GM23338 (cell line): Measurements from ENCODE around the gene MYO1G. TPM values are rescaled to one million over a fixed set of nuclear protein-coding genes. Genes with fewer than 3 reads are reported as not detected.

Experiments used
- ATAC-seq: fragments of 200-7000 bp; cut with Tn5 transposase; 3 replicates; pipeline ENCODE4 v1.9.1; 2020
- DNase-seq: peaks from one replicate; pipeline ENCODE4 v3.0.0-alpha.2; 2015; ENCODE audit warnings: low spot score
- H2AFZ ChIP-seq: fragments of 200-600 bp; sonication (generic); 2 replicates; pipeline ENCODE4 v1.8.0; 2016; ENCODE audit warnings: antibody characterized with exemption, mild to moderate bottlenecking, moderate library complexity
- H3F3A ChIP-seq: fragments of 200-600 bp; sonication (generic); replicated peaks from 2 replicates; pipeline ENCODE4 v1.8.0; 2017; ENCODE audit warnings: antibody characterized with exemption, mixed run types, low read depth
- H3K27ac ChIP-seq: fragments of 200-600 bp; sonication (generic); 2 replicates; pipeline ENCODE4 v1.6.1; 2016; ENCODE audit warnings: low read depth
- H3K27me3 ChIP-seq: fragments of 200-600 bp; sonication (generic); 2 replicates; pipeline ENCODE4 v1.8.0; 2016; ENCODE audit warnings: mild to moderate bottlenecking, mixed run types, moderate library complexity; ENCODE audit not compliant: insufficient read depth
- H3K36me3 ChIP-seq: fragments of 200-600 bp; sonication (generic); 2 replicates; pipeline ENCODE4 v1.8.0; 2016; ENCODE audit warnings: mild to moderate bottlenecking; ENCODE audit not compliant: insufficient read depth
- H3K4me1 ChIP-seq: fragments of 200-600 bp; sonication (generic); 2 replicates; pipeline ENCODE4 v1.8.0; 2016; ENCODE audit warnings: mild to moderate bottlenecking, moderate library complexity; ENCODE audit not compliant: insufficient read depth
- H3K4me2 ChIP-seq: fragments of 200-600 bp; sonication (generic); 2 replicates; pipeline ENCODE4 v1.7.1; 2017; ENCODE audit warnings: mixed run types
- H3K4me3 ChIP-seq: fragments of 200-600 bp; sonication (generic); 2 replicates; pipeline ENCODE4 v1.6.1; 2016; ENCODE audit warnings: mixed run types
- H3K79me2 ChIP-seq: fragments of 200-600 bp; sonication (generic); replicated peaks from 2 replicates; pipeline ENCODE4 v1.8.0; 2017; ENCODE audit warnings: mild to moderate bottlenecking; ENCODE audit not compliant: insufficient read depth
- H3K9me2 ChIP-seq: fragments of 200-600 bp; sonication (generic); 2 replicates; pipeline ENCODE4 v1.8.0; 2017; ENCODE audit not compliant: insufficient read depth
- H4K20me1 ChIP-seq: fragments of 200-600 bp; sonication (generic); replicated peaks from 2 replicates; pipeline ENCODE4 v1.8.0; 2017; ENCODE audit warnings: mild to moderate bottlenecking; ENCODE audit not compliant: insufficient read depth
- H3K27ac Mint-ChIP-seq: 2 replicates; pipeline ENCODE4 v1.8.0; 2020; ENCODE audit warnings: inconsistent platforms, mild to moderate bottlenecking, moderate library complexity, mixed read lengths
- H3K27me3 Mint-ChIP-seq: 3 replicates; pipeline ENCODE4 v1.8.0; 2022; ENCODE audit warnings: low read depth, mild to moderate bottlenecking, moderate library complexity, mixed read lengths, inconsistent platforms; ENCODE audit not compliant: insufficient read depth, poor library complexity
- H3K36me3 Mint-ChIP-seq: 3 replicates; pipeline ENCODE4 v1.8.0; 2021; ENCODE audit warnings: low read depth, mild to moderate bottlenecking, inconsistent platforms, moderate library complexity, mixed read lengths
- H3K4me1 Mint-ChIP-seq: 3 replicates; pipeline ENCODE4 v1.8.0; 2020; ENCODE audit warnings: mild to moderate bottlenecking, inconsistent platforms, mixed read lengths
- H3K4me3 Mint-ChIP-seq: 3 replicates; pipeline ENCODE4 v1.8.0; 2021; ENCODE audit warnings: moderate library complexity, mild to moderate bottlenecking, inconsistent platforms, mixed read lengths
- H3K9me3 Mint-ChIP-seq: 3 replicates; pipeline ENCODE4 v1.8.0; 2020; ENCODE audit warnings: moderate library complexity, mild to moderate bottlenecking, inconsistent platforms, mixed read lengths
- CTCF ChIP-seq, 2 experiments: fragments of 200-600 bp in 1 of 2; sonication (generic) in 1 of 2; conservative IDR thresholded peaks; 2 replicates each; pipeline versions ENCODE4 v1.5.1 to v1.6.1; 2016 to 2017; ENCODE audit warnings: antibody characterized with exemption in 2 of 2, low read depth in 2 of 2, mild to moderate bottlenecking in 2 of 2, moderate library complexity in 1 of 2
- ETS1 ChIP-seq: IDR thresholded peaks from 2 replicates; pipeline ENCODE4 v1.6.1; 2016; ENCODE audit warnings: antibody characterized with exemption
- NANOG ChIP-seq: IDR thresholded peaks from 2 replicates; pipeline ENCODE4 v1.6.1; 2016; ENCODE audit warnings: antibody characterized with exemption, borderline replicate concordance
- POLR2AphosphoS5 ChIP-seq: IDR thresholded peaks from 2 replicates; pipeline ENCODE4 v1.6.1; 2016; ENCODE audit warnings: antibody characterized with exemption, low read depth
- REST ChIP-seq: IDR thresholded peaks from one replicate; pipeline ENCODE4 v1.6.1; 2018; ENCODE audit warnings: antibody characterized with exemption; ENCODE audit not compliant: unreplicated experiment
- STAT1 ChIP-seq: IDR thresholded peaks from one replicate; pipeline ENCODE4 v1.6.1; 2016; ENCODE audit warnings: antibody characterized with exemption; ENCODE audit not compliant: unreplicated experiment
- ZNF331 ChIP-seq: fragments of 250-450 bp; sonication (Bioruptor Pico); IDR thresholded peaks from 2 replicates; pipeline ENCODE4 v1.5.0; 2020; ENCODE audit warnings: low read depth, mild to moderate bottlenecking, moderate library complexity
- polyA plus RNA-seq: library from polyadenylated mRNA; unstranded; fragments of >200 nt; fragmentation: Nextera tagmentation; extraction: Ambion mirVana; gene quantifications from 2 replicates; pipeline ENCODE4 v1.2.1, GENCODE V29; 2016
- total RNA-seq: library from RNA; depleted of rRNA; stranded (reverse); fragments of >200 nt; shearing (Covaris generic); gene quantifications from 2 replicates; pipeline ENCODE4 v1.2.3, GENCODE V29; 2014

The MYO1G gene
- total and polyA plus RNA-seq, 2 experiments from 2014 or later, result 0.10 to 0.11 TPM

- TF ChIP-seq REST (no peak), NANOG (no peak)
Measured at GRCh38 chr7:44922351-44922694, 56.5 kb downstream of the MYO1G start (continued).

GRCh38 chr7:44921607-44922350, 57.0 kb downstream of the MYO1G start:
- H3K36me3 ChIP-seq, result no peaks in the 10 kb centered on the region
- H3F3A ChIP-seq, result no peaks in the 10 kb centered on the region
- H3K4me2 ChIP-seq, result no peak overlapping the region
- Mint-ChIP-seq H3K27me3 (peaks cover 2% of the 10 kb centered on the region), H3K9me3 (peaks cover 6% of the 10 kb centered on the region; the same call in 2 of the 3 replicates), H3K36me3 (no peaks in the 10 kb centered on the region), H3K4me3 (no peak overlapping the region), H3K27ac (no peak overlapping the region), H3K4me1 (no peaks in the 10 kb centered on the region)
- no peak for TF ChIP-seq NANOG
- TF ChIP-seq ZNF331, result no peak
- TF ChIP-seq STAT1, result no peak
- no peak for TF ChIP-seq ETS1
- no peak for TF ChIP-seq POLR2AphosphoS5
- peak; percentile 84 to 90 for TF ChIP-seq CTCF (conservative IDR thresholded peaks at IDR 0.05; ENCODE audit: low read depth in 2 of 2)
- H2AFZ ChIP-seq, result peak overlapping the region; percentile 66; the same call in 1 of the 2 replicates
- no peak overlapping the region for H3K27ac ChIP-seq
- H3K9me2 ChIP-seq, result no peaks in the 10 kb centered on the region
- no peaks in the 10 kb centered on the region for H4K20me1 ChIP-seq
- H3K79me2 ChIP-seq, result no peaks in the 10 kb centered on the region
- DNase-seq (peak; percentile 90), ATAC-seq (peak; percentile 99)
- H3K4me1 ChIP-seq, result no peaks in the 10 kb centered on the region
- H3K4me3 ChIP-seq, result no peak overlapping the region
- no peaks in the 10 kb centered on the region for H3K27me3 ChIP-seq
